H1 (cell line): ENCODE measurements around the gene ZNF227. TPM values are rescaled to one million over a fixed set of nuclear protein-coding genes. Genes with fewer than 3 reads are reported as not detected.
A peak's percentile ranks its signal among the peaks of the same experiment; 100 is the strongest.

Source experiments
- BACH1 ChIP-seq: IDR thresholded peaks from 2 replicates; pipeline ENCODE4 v1.6.1; 2012; ENCODE audit warnings: low read length, improper control_type of control experiment
- BRCA1 ChIP-seq: IDR thresholded peaks from 2 replicates; pipeline ENCODE4 v1.6.1; 2012; ENCODE audit warnings: low read depth, low read length, improper control_type of control experiment
- CBX5 ChIP-seq: fragments of 300-800, 300-1000 bp; sonication (generic); IDR thresholded peaks from 2 replicates; pipeline ENCODE4 v1.7.1; 2016; ENCODE audit warnings: antibody characterized with exemption, low read length, low read depth
- CTBP2 ChIP-seq: IDR thresholded peaks from 2 replicates; pipeline ENCODE4 v1.7.0; 2011; ENCODE audit warnings: borderline replicate concordance, mild to moderate bottlenecking, moderate library complexity, mixed read lengths, low read length; ENCODE audit not compliant: insufficient read depth, insufficient read length
- CTCF ChIP-seq, 3 experiments: IDR thresholded peaks; 1 replicate in 2 of 3; 2 replicates in 1 of 3; pipeline versions ENCODE4 v1.5.1 to v1.6.1; 2011; ENCODE audit warnings: low read length in 3 of 3, mild to moderate bottlenecking in 3 of 3, inconsistent platforms in 2 of 3, low read depth in 1 of 3, moderate library complexity in 1 of 3; ENCODE audit not compliant: insufficient read depth in 1 of 3; ENCODE audit errors: control extremely low read depth in 1 of 3
- GABPA ChIP-seq: IDR thresholded peaks from 2 replicates; pipeline ENCODE4 v1.6.1; 2011; ENCODE audit warnings: mild to moderate bottlenecking, low read length, moderate library complexity, borderline replicate concordance; ENCODE audit not compliant: insufficient read depth
- GTF2F1 ChIP-seq: IDR thresholded peaks from 2 replicates; pipeline ENCODE4 v1.6.1; 2012; ENCODE audit warnings: low read depth, low read length, improper control_type of control experiment, borderline replicate concordance
- HDAC2 ChIP-seq, 2 experiments: fragments of 300-600 bp in 1 of 2; sonication (generic) in 1 of 2; IDR thresholded peaks; 2 replicates each; pipeline ENCODE4 v1.6.1; 2011 to 2012; ENCODE audit warnings: low read depth in 2 of 2, low read length in 2 of 2, mild to moderate bottlenecking in 2 of 2, moderate library complexity in 2 of 2, borderline replicate concordance in 1 of 2, inconsistent platforms in 1 of 2
- JUND ChIP-seq: IDR thresholded peaks from 2 replicates; pipeline ENCODE4 v1.6.1; 2011; ENCODE audit warnings: mild to moderate bottlenecking, improper control_type of control experiment, low read length
- KDM1A ChIP-seq: fragments of 200-600, 300-600 bp; sonication (generic); IDR thresholded peaks from 2 replicates; pipeline ENCODE4 v1.7.1; 2016; ENCODE audit warnings: mild to moderate bottlenecking, low read length, borderline replicate concordance
- KDM4A ChIP-seq: IDR thresholded peaks from one replicate; pipeline ENCODE4 v1.7.1; 2012; ENCODE audit warnings: low read depth, mild to moderate bottlenecking, moderate library complexity, low read length, inconsistent platforms; ENCODE audit not compliant: severe bottlenecking
- NANOG ChIP-seq: IDR thresholded peaks from 2 replicates; pipeline ENCODE4 v1.6.1; 2011; ENCODE audit warnings: low read length, low read depth, mild to moderate bottlenecking, inconsistent platforms; ENCODE audit not compliant: insufficient read depth, poor library complexity, severe bottlenecking
- POLR2A ChIP-seq, 2 experiments: IDR thresholded peaks; 1 replicate in 1 of 2; 2 replicates in 1 of 2; pipeline ENCODE4 v1.6.1; 2011; ENCODE audit warnings: low read depth in 2 of 2, low read length in 2 of 2, mild to moderate bottlenecking in 2 of 2; ENCODE audit errors: control extremely low read depth in 1 of 2
- RXRA ChIP-seq: IDR thresholded peaks from 2 replicates; pipeline ENCODE4 v1.6.1; 2011; ENCODE audit warnings: low read depth, mild to moderate bottlenecking, low read length, moderate library complexity; ENCODE audit not compliant: insufficient read depth
- SIN3A ChIP-seq, 2 experiments: IDR thresholded peaks in 1 of 2; conservative IDR thresholded peaks in 1 of 2; 2 replicates each; pipeline ENCODE4 v1.6.1; 2011 to 2012; ENCODE audit warnings: low read length in 2 of 2, improper control_type of control experiment in 1 of 2, low read depth in 1 of 2, mild to moderate bottlenecking in 1 of 2
- SP4 ChIP-seq: IDR thresholded peaks from 2 replicates; pipeline ENCODE4 v1.6.1; 2012; ENCODE audit warnings: low read length, inconsistent platforms
- SRF ChIP-seq: IDR thresholded peaks from 2 replicates; pipeline ENCODE4 v1.6.1; 2011; ENCODE audit warnings: mild to moderate bottlenecking, low read depth, low read length, moderate library complexity
- SUZ12 ChIP-seq: fragments of 200-600 bp; sonication (generic); IDR thresholded peaks from 2 replicates; pipeline ENCODE4 v1.6.1; 2012; ENCODE audit warnings: mild to moderate bottlenecking, inconsistent platforms, low read length, moderate library complexity, mixed read lengths
- TAF1 ChIP-seq: IDR thresholded peaks from 2 replicates; pipeline ENCODE4 v1.6.1; 2011; ENCODE audit warnings: mild to moderate bottlenecking, low read depth, low read length
- TEAD4 ChIP-seq: IDR thresholded peaks from 2 replicates; pipeline ENCODE4 v1.6.1; 2012; ENCODE audit warnings: low read depth, low read length, inconsistent platforms, mixed read lengths
- polyA plus RNA-seq, 7 experiments: library from polyadenylated mRNA; depleted of rRNA in 3 of 7; stranded (reverse) in 5 of 7; unstranded in 2 of 7; fragments of >200 nt in 5 of 7; fragments of 200-250 nt in 2 of 7; gene quantifications; 1 replicate in 5 of 7; 2 replicates in 1 of 7; 4 replicates in 1 of 7; pipeline versions ENCODE4 v1.2.1 to v1.2.3, GENCODE V29; 2011 to 2013; ENCODE audit warnings: missing spikeins in 2 of 7, mixed read lengths in 2 of 7
- total RNA-seq: library from RNA; stranded (reverse); fragmentation: NEBNext Ultra II Directional; extraction: Animal tissue kit (Norgen Biotek cat#: 25700); gene quantifications from 2 replicates; pipeline ENCODE4 v1.2.1, GENCODE V29; 2021

ZNF227 gene
- total and polyA plus RNA-seq, 2 of the 8 experiments (the other 6 are each of a cell fraction or from before 2014, with no cell fraction given), result 4.9 to 23.9 TPM

GRCh38 chr19:44212250-44212865 is at the start of gene ZNF227 (continued):
- TF ChIP-seq CTBP2 (no peak), SP4 (no peak), TAF1 (peak; percentile 78), KDM4A (peak; percentile 69), JUND (peak; percentile 84), TEAD4 (no peak), POLR2A (IDR thresholded peaks at IDR 0.05; ENCODE audit: control extremely low read depth in 1 of 2, low read depth in 2 of 2, low read length in 2 of 2) (peak in 1 of 2 experiments; percentile 79; a peak in 2 of 3 replicates), GTF2F1 (no peak), NANOG (no peak), SIN3A (conservative IDR thresholded peaks at IDR 0.05 in 1 of 2, IDR thresholded peaks at IDR 0.05 in 1 of 2; ENCODE audit: low read depth in 1 of 2, low read length in 2 of 2) (peak; percentile 52 to 68; a peak in 1 of 4 replicates), RXRA (no peak), CBX5 (no peak), HDAC2 (IDR thresholded peaks at IDR 0.05; ENCODE audit: borderline replicate concordance in 1 of 2, low read depth in 2 of 2, low read length in 2 of 2) (no peak), BRCA1 (no peak), BACH1 (no peak), GABPA (peak; percentile 93), KDM1A (no peak), SUZ12 (no peak), SRF (no peak), CTCF (IDR thresholded peaks at IDR 0.05; ENCODE audit: control extremely low read depth in 1 of 3, insufficient read depth in 1 of 3, low read depth in 1 of 3, low read length in 3 of 3) (peak in 1 of 3 experiments; percentile 12; a peak in 1 of 4 replicates)
